Neural cell (in vitro differentiated cells): ENCODE measurements around the gene KIF2A. TPM values are rescaled to one million over a fixed set of nuclear protein-coding genes. Genes with fewer than 3 reads are reported as not detected.

Experiments used
- H2AFZ ChIP-seq: fragments of 200-600, 300-800 bp; sonication (generic), shearing (Covaris generic); 2 replicates; pipeline ENCODE4 v1.6.0; 2014; ENCODE audit warnings: low read depth, mild to moderate bottlenecking, antibody characterized with exemption, low read length, moderate library complexity
- H3F3A ChIP-seq: fragments of 200-600 bp; shearing (Covaris generic); 2 replicates; pipeline ENCODE4 v1.6.1; 2016; ENCODE audit warnings: mild to moderate bottlenecking, moderate library complexity, mixed read lengths, antibody characterized with exemption, low read length; ENCODE audit not compliant: insufficient read depth, poor library complexity, severe bottlenecking
- H3K27ac ChIP-seq: fragments of 200-600, 300-800 bp; sonication (generic), shearing (Covaris generic); 2 replicates; pipeline ENCODE4 v1.5.1; 2014; ENCODE audit warnings: mild to moderate bottlenecking, low read length, moderate library complexity
- H3K27me3 ChIP-seq: fragments of 300-800, 200-600 bp; sonication (generic), shearing (Covaris generic); 2 replicates; pipeline ENCODE4 v1.6.0; 2014; ENCODE audit warnings: mild to moderate bottlenecking, low read depth, low read length, moderate library complexity; ENCODE audit not compliant: insufficient read depth
- H3K36me3 ChIP-seq: fragments of 300-800, 200-600 bp; sonication (generic), shearing (Covaris generic); 2 replicates; pipeline ENCODE4 v1.5.1; 2014; ENCODE audit warnings: mild to moderate bottlenecking, antibody characterized with exemption, low read length, moderate library complexity; ENCODE audit not compliant: insufficient read depth
- H3K4me2 ChIP-seq: fragments of 300-800, 200-600 bp; sonication (generic), shearing (Covaris generic); 2 replicates; pipeline ENCODE4 v1.6.0; 2014; ENCODE audit warnings: mild to moderate bottlenecking, low read length
- H3K4me3 ChIP-seq: fragments of 300-800, 200-600 bp; sonication (generic), shearing (Covaris generic); 2 replicates; pipeline ENCODE4 v1.5.1; 2014; ENCODE audit warnings: mild to moderate bottlenecking, low read length, moderate library complexity
- H3K79me2 ChIP-seq: fragments of 200-600 bp; shearing (Covaris generic); replicated peaks from 2 replicates; pipeline ENCODE4 v1.6.0; 2014; ENCODE audit warnings: mild to moderate bottlenecking, low read length, moderate library complexity; ENCODE audit not compliant: insufficient read depth
- H3K9ac ChIP-seq: fragments of 300-800, 200-600 bp; sonication (generic), shearing (Covaris generic); 2 replicates; pipeline ENCODE4 v1.6.1; 2016; ENCODE audit warnings: mild to moderate bottlenecking, low read length, mixed read lengths
- H3K9me2 ChIP-seq: fragments of 200-600 bp; shearing (Covaris generic); 2 replicates; pipeline ENCODE4 v1.6.1; 2016; ENCODE audit warnings: mild to moderate bottlenecking, low read length, mixed read lengths; ENCODE audit not compliant: insufficient read depth
- H3K9me3 ChIP-seq: fragments of 200-600, 300-800 bp; sonication (generic), shearing (Covaris generic); 2 replicates; pipeline ENCODE4 v1.6.1; 2016; ENCODE audit warnings: mild to moderate bottlenecking, mixed run types, low read length, moderate library complexity, mixed read lengths
- H4K20me1 ChIP-seq: fragments of 200-600 bp; shearing (Covaris generic); 2 replicates; pipeline ENCODE4 v1.6.1; 2016; ENCODE audit warnings: mild to moderate bottlenecking, mixed run types; ENCODE audit not compliant: insufficient read depth
- CTCF ChIP-seq: fragments of 450-650 bp; IDR thresholded peaks from 2 replicates; pipeline ENCODE4 v1.5.1; 2014; ENCODE audit warnings: antibody characterized with exemption, mild to moderate bottlenecking, moderate library complexity; ENCODE audit not compliant: poor library complexity, severe bottlenecking
- EP300 ChIP-seq: fragments of 450-650 bp; conservative IDR thresholded peaks from 2 replicates; pipeline ENCODE4 v1.6.1; 2014; ENCODE audit warnings: antibody characterized with exemption, mild to moderate bottlenecking, moderate library complexity; ENCODE audit not compliant: poor library complexity, severe bottlenecking
- EZH2 ChIP-seq: fragments of 200-600, 300-800 bp; shearing (Covaris generic), sonication (generic); IDR thresholded peaks from 2 replicates; pipeline ENCODE4 v1.6.1; 2014; ENCODE audit warnings: antibody characterized with exemption, low read length, borderline replicate concordance, mild to moderate bottlenecking; ENCODE audit not compliant: insufficient read depth, poor library complexity, severe bottlenecking
- MXI1 ChIP-seq: fragments of 450-650 bp; conservative IDR thresholded peaks from 2 replicates; pipeline ENCODE4 v1.6.1; 2014; ENCODE audit warnings: antibody characterized with exemption, mild to moderate bottlenecking; ENCODE audit not compliant: poor library complexity, severe bottlenecking
- POLR2AphosphoS5 ChIP-seq: IDR thresholded peaks from 2 replicates; pipeline ENCODE4 v1.6.1; 2012
- RAD21 ChIP-seq: fragments of 450-650 bp; conservative IDR thresholded peaks from 2 replicates; pipeline ENCODE4 v1.6.1; 2014; ENCODE audit warnings: antibody characterized with exemption, mild to moderate bottlenecking, moderate library complexity
- REST ChIP-seq: IDR thresholded peaks from 2 replicates; pipeline ENCODE4 v1.6.1; 2012; ENCODE audit warnings: borderline replicate concordance
- SMC3 ChIP-seq: fragments of 450-650 bp; conservative IDR thresholded peaks from 2 replicates; pipeline ENCODE4 v1.6.1; 2014; ENCODE audit warnings: antibody characterized with exemption, mild to moderate bottlenecking, moderate library complexity; ENCODE audit not compliant: poor library complexity
- TAF1 ChIP-seq: IDR thresholded peaks from 2 replicates; pipeline ENCODE4 v1.6.1; 2012; ENCODE audit warnings: low read depth
- polyA plus RNA-seq: library from polyadenylated mRNA; depleted of rRNA; stranded (reverse); fragments of >200 nt; gene quantifications from 2 replicates; pipeline ENCODE4 v1.2.3, GENCODE V29; 2014

The KIF2A gene
- polyA plus RNA-seq, 1 donor from 2014 or later: 68.4 TPM

GRCh38 chr5:62424763-62425162 lies 118.8 kb downstream of the KIF2A start:
- no peak overlapping the region for H2AFZ ChIP-seq
- no peaks in the 10 kb centered on the region for H3F3A ChIP-seq
- H3K27me3 ChIP-seq: no peaks in the 10 kb centered on the region

More at GRCh38 chr5:62424763-62425162, 118.8 kb downstream of the KIF2A start:
- Histone ChIP-seq H3K9ac (no peak overlapping the region), H3K4me3 (no peak overlapping the region), H3K9me3 (no peaks in the 10 kb centered on the region), H4K20me1 (no peaks in the 10 kb centered on the region), H3K9me2 (no peaks in the 10 kb centered on the region), H3K36me3 (no peaks in the 10 kb centered on the region), H3K79me2 (peaks cover 5% of the 10 kb centered on the region), H3K4me2 (no peak overlapping the region), H3K27ac (no peak overlapping the region)
- no peak for TF ChIP-seq MXI1
- no peak for TF ChIP-seq RAD21
- no peak for TF ChIP-seq POLR2AphosphoS5
- TF ChIP-seq TAF1: no peak
- TF ChIP-seq SMC3: no peak
- TF ChIP-seq REST: no peak
- TF ChIP-seq CTCF: no peak
- no peak for TF ChIP-seq EZH2
- no peak for TF ChIP-seq EP300
